ENCODE data around the gene SIRT3. TPM values are rescaled to one million over a fixed set of nuclear protein-coding genes. Genes with fewer than 3 reads are reported as not detected.

The SIRT3 gene
- total and polyA plus RNA-seq, 2 of the 13 experiments (the other 11 are each of a cell fraction or from before 2014, with no cell fraction given), result 15.1 to 18.2 TPM

DNA sequence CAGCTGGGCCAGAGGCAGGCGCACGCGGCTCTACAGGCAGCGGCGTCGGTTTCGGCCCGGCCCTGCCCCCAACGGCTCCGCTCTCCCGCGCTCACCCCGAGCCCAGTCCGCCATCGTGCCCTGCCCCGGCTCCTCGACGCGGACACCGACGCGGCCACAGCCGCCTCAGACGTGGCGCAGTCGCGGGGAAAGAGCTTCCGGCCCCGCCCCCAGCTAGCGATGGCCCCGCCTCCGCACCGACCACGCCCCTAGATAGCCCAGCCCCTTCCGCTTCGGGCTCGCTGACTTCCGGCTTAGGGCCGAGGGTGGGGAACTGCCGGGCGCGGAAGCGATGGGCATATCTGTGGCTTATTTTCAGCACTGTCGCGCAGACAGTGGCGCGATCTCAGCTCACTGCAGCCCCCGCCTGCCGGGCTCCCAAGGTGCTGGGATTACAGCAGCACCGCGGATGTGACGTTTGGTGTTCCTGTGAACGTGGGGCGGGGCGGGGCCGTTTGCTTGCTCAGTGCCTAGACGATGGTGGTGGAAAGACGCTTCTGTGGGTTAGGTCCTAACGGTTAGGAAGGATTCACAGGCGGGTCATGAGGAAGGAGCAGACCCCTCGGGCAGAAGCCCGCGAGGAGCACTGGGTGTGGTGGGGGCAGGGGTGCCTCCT, 28.8 kb downstream of the SIRT3 start, which contains the start of the genes BET1L and RIC8A (continued):
- TF ChIP-seq, protein P1, sequence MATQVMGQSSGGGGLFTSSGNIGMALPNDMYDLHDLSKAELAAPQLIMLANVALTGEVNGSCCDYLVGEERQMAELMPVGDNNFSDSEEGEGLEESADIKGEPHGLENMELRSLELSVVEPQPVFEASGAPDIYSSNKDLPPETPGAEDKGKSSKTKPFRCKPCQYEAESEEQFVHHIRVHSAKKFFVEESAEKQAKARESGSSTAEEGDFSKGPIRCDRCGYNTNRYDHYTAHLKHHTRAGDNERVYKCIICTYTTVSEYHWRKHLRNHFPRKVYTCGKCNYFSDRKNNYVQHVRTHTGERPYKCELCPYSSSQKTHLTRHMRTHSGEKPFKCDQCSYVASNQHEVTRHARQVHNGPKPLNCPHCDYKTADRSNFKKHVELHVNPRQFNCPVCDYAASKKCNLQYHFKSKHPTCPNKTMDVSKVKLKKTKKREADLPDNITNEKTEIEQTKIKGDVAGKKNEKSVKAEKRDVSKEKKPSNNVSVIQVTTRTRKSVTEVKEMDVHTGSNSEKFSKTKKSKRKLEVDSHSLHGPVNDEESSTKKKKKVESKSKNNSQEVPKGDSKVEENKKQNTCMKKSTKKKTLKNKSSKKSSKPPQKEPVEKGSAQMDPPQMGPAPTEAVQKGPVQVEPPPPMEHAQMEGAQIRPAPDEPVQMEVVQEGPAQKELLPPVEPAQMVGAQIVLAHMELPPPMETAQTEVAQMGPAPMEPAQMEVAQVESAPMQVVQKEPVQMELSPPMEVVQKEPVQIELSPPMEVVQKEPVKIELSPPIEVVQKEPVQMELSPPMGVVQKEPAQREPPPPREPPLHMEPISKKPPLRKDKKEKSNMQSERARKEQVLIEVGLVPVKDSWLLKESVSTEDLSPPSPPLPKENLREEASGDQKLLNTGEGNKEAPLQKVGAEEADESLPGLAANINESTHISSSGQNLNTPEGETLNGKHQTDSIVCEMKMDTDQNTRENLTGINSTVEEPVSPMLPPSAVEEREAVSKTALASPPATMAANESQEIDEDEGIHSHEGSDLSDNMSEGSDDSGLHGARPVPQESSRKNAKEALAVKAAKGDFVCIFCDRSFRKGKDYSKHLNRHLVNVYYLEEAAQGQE (IDR thresholded peaks at IDR 0.05; ENCODE audit: borderline replicate concordance in 1 of 2, low read depth in 1 of 2, low read length in 2 of 2), result peak in 1 of 2 experiments; percentile 40; a peak in 1 of 4 replicates
- TF ChIP-seq, protein P2, sequence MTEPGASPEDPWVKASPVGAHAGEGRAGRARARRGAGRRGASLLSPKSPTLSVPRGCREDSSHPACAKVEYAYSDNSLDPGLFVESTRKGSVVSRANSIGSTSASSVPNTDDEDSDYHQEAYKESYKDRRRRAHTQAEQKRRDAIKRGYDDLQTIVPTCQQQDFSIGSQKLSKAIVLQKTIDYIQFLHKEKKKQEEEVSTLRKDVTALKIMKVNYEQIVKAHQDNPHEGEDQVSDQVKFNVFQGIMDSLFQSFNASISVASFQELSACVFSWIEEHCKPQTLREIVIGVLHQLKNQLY (CRISPR knock-in tag; IDR thresholded peaks at IDR 0.05), result peak; percentile 34; the same call in 1 of the 2 replicates
- TF ChIP-seq ATAD3A (CRISPR knock-in tag; IDR thresholded peaks at IDR 0.05) (0 out of 2 replicates have a peak, but pooled peaks have one; percentile 31), TEAD3 (CRISPR knock-in tag; optimal IDR thresholded peaks at IDR 0.05; ENCODE audit: borderline replicate concordance) (no peak), GTF2F1 (IDR thresholded peaks at IDR 0.05; ENCODE audit: low read length) (no peak), TAF15 (IDR thresholded peaks at IDR 0.05; ENCODE audit: low read depth, low read length, poor library complexity, severe bottlenecking) (no peak), SRSF9 (IDR thresholded peaks at IDR 0.05; ENCODE audit: borderline replicate concordance, insufficient read depth, low read depth, low read length, poor library complexity, severe bottlenecking) (no peak), FOXC1 (CRISPR knock-in tag; IDR thresholded peaks at IDR 0.05; ENCODE audit: borderline replicate concordance) (peak; percentile 94; the same call in 1 of the 2 replicates), POLR2AphosphoS5 (IDR thresholded peaks at IDR 0.05; ENCODE audit: low read depth, low read length) (peak; percentile 85), PHF20 (CRISPR knock-in tag; IDR thresholded peaks at IDR 0.05) (peak; percentile 88), ZSCAN30 (CRISPR knock-in tag; IDR thresholded peaks at IDR 0.05) (no peak), ZFP90 (CRISPR knock-in tag; IDR thresholded peaks at IDR 0.05; ENCODE audit: borderline replicate concordance) (no peak; the same call in 1 of the 2 replicates), ZNF674 (CRISPR knock-in tag; IDR thresholded peaks at IDR 0.05; ENCODE audit: low read depth) (no peak), FLYWCH1 (CRISPR knock-in tag; IDR thresholded peaks at IDR 0.05) (no peak), SIX4 (CRISPR knock-in tag; IDR thresholded peaks at IDR 0.05) (no peak), YY1 (IDR thresholded peaks at IDR 0.05; ENCODE audit: insufficient read depth, insufficient replicate concordance, low read depth, low read length) (peak; percentile 90), ZNF382 (CRISPR knock-in tag; IDR thresholded peaks at IDR 0.05; ENCODE audit: borderline replicate concordance) (no peak), PRMT3 (CRISPR knock-in tag; IDR thresholded peaks at IDR 0.05; ENCODE audit: borderline replicate concordance, low read depth) (no peak), SRY (CRISPR knock-in tag; IDR thresholded peaks at IDR 0.05) (peak; percentile 92), ZNF891 (CRISPR knock-in tag; IDR thresholded peaks at IDR 0.05) (no peak), GPN1 (CRISPR knock-in tag; IDR thresholded peaks at IDR 0.05; ENCODE audit: borderline replicate concordance) (no peak)
- TF ChIP-seq, protein P3, sequence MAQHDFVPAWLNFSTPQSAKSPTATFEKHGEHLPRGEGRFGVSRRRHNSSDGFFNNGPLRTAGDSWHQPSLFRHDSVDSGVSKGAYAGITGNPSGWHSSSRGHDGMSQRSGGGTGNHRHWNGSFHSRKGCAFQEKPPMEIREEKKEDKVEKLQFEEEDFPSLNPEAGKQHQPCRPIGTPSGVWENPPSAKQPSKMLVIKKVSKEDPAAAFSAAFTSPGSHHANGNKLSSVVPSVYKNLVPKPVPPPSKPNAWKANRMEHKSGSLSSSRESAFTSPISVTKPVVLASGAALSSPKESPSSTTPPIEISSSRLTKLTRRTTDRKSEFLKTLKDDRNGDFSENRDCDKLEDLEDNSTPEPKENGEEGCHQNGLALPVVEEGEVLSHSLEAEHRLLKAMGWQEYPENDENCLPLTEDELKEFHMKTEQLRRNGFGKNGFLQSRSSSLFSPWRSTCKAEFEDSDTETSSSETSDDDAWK (CRISPR knock-in tag; IDR thresholded peaks at IDR 0.05), result no peak
- TF ChIP-seq, protein P4, sequence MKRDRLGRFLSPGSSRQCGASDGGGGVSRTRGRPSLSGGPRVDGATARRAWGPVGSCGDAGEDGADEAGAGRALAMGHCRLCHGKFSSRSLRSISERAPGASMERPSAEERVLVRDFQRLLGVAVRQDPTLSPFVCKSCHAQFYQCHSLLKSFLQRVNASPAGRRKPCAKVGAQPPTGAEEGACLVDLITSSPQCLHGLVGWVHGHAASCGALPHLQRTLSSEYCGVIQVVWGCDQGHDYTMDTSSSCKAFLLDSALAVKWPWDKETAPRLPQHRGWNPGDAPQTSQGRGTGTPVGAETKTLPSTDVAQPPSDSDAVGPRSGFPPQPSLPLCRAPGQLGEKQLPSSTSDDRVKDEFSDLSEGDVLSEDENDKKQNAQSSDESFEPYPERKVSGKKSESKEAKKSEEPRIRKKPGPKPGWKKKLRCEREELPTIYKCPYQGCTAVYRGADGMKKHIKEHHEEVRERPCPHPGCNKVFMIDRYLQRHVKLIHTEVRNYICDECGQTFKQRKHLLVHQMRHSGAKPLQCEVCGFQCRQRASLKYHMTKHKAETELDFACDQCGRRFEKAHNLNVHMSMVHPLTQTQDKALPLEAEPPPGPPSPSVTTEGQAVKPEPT (CRISPR knock-in tag; IDR thresholded peaks at IDR 0.05; ENCODE audit: low read depth), result 0 out of 2 replicates have a peak, but pooled peaks have one; percentile 71
